HG03196 (cell line): ENCODE measurements around the gene NT5DC1.

Experiments
- ATAC-seq: cut with Tn5 transposase; IDR thresholded peaks from one replicate; pipeline ENCODE4 v1.9.1; 2021; ENCODE audit not compliant: unreplicated experiment

The NT5DC1 gene

GRCh38 chr6:116133453-116133852, 32.8 kb downstream of the NT5DC1 start:
- no peak for ATAC-seq

DNA sequence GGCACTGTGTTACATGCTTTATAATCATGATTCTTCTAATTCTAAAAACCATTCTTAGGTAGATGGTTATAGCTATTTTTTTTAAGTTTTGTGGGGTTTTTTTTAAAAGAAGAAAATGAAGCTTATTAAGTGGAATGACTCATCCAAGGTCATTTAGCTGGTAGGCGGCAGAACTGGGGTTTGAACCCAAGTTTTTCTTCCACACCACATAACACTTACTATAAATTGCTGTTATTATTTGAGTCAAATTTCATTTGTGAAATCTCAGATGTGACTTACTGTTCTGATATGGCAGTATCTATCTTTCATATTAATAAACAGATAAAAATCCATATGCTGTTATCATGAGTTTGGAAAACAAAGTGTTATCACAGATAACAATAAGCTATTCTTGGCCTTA, 35.7 kb downstream of the NT5DC1 start:
- no peak for ATAC-seq

DNA sequence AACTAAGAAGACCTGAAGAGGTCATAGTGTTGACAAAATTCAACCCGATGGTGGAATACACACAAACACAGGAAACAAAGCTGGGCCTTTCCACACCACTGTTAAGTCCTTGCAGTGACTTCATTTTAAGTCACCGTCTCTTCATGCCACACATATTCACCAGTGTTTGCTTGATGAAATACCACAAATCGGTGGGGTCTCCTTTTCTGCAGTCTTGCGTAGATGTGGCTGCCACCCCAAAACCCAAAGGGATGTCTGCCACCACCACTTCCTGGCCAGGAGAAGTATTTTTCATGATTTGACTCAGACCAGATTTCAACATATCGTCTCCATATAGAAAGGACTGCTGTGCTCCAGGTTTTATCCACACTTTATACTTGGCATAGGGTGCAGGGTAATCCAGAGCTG, 36.3 kb downstream of the NT5DC1 start:
- ATAC-seq, result no peak

DNA sequence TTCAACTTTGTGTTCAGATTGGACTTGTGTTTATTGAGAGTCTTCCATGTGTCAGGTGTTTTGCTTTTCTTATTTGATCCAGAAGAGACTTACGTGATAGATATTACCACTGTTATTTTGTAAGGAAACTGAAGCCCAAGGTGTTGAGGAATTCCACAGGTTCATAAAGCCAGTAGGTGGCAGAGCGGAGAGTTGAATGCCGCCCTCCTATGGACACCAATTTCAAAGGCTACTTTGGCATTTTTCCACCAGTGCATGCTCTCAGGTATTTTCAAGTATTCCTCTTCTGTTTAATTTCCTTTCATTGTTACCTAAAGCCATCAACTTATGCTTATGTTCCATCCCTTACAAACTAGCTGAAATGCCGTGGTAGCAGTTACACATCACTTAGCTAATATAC, 39.3 kb downstream of the NT5DC1 start:
- ATAC-seq, result no peak

DNA sequence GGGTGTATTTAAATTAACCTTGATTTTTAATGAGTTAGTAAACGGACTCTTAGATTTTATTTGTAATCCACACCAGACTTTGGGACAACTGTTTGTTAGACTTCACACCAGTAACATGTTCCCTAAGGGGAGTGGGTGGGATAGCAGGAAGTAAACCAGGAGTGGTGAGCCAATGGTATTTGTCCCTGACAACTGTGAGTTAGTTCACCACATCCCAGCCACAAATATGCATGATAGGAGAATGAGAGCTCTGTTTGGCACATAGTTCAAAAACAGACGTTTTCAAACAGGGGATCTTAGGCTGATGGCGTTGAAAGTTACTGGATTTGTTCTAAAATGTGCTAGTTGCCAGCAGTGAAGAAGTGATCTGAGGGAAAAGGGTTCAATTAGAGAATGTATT, 44.0 kb downstream of the NT5DC1 start:
- no peak for ATAC-seq

DNA sequence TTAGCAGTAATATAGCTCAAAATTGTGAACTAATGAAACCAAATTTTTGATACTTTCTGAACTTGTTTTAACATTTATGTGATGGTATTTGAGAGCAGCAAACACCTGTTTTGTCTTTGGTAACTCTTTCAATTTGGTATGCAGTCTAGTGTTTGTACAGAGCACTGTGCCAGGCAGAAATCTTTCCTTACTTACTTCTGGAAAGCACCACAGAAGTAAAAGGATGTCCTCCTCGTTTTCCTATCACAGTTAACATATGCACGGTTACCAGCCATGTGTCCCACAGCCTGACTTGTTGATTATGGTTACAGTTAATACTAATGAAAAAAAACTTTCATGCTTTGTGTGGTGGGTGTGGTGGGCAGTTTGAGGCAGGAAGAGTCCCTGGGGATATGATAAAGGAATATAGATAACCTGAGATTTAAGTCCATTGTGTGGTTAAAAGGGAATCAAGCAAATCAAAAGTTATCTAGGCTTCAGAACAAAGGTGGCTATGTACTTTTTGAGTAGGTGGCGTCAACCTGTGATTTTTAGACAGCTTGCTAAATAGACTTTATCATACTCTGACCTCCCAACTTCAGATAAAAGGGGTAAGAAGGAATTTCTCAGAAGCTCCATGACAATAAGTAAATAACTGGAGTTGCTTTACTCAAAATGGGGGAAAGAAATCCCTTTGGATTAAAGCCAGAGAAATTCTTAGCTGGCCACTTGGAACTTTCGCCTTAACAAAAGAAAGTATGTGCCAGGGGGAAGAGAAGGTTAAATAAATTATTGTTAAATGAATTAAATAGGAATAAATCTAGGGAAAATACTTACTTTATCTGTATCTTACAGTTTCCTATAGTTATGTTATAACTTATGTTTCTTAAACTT, 45.4 kb downstream of the NT5DC1 start:
- ATAC-seq, result no peak

DNA sequence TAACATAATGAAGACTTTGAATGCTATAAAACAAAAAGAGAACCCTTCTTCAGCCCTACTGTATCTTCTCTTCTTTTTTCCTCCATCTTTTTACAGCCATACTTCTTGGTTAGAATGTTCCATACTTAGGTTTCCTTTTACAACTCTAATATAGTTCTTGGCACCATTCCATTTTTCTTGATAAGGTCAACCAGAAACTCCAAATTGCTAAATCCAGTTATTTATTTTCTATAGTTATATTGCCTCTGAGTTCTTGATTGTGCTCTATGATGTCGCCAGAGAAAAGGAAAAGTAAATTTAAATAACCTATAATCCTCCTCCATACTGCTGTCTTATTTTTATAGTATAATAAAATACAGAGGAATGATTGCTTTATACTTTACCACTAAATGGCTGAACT, 52.0 kb downstream of the NT5DC1 start:
- no peak for ATAC-seq

DNA sequence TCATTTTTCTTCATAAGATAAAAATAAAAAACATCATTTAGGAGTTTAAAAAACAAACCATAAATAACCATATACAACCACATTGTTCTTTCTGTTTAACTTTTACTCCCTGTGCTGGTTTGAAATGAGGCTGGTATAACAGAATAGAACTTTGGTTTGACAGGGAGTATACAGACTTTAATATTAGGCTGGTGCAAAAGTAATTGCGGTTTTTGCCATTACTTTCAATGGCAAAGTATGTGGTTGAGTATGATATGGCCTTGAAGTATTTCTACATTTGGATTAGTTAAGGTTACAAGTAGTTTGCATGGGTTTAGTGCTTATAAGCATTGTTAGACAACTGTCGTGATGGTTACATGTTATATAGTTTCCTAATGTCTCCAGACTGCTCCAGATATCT, 54.2 kb downstream of the NT5DC1 start:
- no peak for ATAC-seq

DNA sequence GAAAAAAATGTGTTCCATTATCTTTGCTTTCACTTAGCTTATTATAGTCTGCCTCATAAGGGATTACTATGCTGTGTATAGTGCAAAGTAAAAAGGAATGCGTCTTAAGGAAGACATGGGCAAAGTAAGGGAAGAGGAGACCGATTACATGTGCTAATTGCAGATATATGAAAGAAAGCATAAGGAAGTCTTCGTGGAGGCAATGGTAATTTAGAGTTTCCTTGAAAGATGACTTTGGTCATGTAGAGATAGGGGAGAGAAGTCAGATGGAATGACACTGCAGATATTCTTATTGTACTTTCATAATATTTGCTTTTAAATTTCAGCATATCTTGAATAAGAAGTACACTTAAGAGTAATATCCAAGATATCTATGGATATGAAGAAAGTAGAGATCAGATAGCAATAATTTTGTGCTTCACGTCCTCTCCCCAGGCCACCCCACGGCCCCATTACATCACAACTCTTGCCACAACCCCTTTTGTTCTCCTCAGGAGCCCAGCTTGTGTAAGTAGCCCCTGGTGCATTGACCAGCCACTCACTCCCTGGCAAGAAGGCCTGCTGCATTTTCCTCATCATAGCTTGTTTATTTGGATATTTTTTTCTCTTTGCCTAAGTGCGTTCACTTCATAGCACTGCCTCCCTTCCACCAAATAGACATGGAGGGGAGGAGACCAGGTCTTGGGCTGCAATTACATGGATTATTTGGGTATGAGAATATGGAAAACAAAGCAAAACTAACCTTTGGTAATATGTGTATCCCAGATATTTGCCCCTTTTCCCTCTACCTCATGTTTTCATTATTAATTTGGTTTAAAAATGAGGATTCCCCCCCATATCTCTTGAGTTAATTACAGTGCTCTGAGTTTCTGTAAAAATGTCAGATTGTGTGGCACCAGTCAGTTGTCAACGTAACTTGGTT, 56.0 kb downstream of the NT5DC1 start:
- ATAC-seq, result no peak

DNA sequence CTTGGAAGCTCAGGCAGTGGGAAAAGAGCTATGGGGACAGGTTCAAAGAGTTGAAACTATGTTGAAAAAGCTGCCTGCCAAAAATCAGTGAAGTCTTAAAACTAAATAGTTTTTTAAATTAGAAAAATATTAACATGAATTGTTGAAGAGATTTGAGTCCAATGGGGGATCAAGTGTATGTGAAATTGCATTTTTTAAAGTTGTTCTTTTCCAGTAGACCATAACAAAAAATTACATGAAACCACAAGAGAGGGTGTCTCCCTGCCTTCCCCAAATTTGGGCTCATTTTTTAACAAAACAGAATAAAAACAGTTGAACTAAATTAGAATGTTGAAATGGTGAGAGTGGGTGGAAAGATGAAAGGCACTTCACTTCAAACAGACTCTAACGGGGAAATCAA, 56.7 kb downstream of the NT5DC1 start:
- ATAC-seq, result no peak

GRCh38 chr6:116158641-116159040, 58.0 kb downstream of the NT5DC1 start:
- ATAC-seq, result no peak

DNA sequence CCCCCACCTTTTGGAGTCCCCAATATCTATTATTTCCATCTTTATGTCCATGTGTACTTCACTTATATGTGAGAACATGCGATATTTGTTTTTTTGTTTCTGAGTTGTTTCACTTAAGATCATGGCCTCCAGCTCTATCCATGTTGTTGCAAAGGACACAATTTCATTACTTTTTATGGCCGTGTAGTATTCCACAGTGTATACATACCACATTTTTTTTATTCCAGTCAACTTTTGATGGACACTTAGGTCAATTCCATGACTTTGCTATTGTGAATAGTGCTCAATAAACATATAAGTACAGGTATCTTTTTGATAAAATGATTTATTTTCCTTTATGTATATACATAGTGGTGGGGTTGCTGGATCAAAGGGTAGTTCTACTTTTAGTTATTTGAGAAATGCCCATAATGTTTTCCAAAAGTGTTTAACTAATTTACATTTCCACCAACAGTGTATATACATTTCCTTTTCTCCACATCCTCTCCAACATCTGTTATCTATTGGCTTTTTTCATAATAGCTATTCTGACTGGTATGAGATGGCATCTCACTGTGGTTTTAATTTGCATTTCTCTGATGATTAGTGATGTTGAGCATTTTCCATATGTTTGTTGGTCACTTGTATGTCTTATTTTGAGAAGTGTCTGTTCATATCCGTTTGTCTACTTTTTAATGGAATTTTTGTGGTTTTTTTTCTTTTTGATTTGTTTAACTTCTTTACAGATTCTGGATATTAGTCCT, 59.3 kb downstream of the NT5DC1 start:
- no peak for ATAC-seq

DNA sequence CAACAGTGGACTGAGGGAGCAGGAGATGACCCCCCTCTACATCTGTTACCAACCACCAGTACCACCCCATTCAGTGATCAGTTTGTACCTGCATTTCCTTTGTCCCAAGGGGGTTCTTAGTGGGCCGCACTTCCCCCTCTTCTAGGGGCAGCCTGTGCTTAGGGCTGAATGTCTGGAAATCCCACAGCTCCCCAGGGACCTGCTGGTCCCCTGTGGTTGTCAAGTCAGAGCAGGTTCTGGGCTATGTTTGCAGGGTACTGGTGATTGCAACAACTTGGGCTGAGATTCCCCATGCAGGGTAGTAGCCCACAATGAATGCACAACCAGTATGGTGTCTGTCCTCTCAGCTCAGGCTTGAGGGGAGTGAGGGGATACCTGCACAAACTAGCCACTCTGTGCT, 64.9 kb downstream of the NT5DC1 start:
- peak; percentile 79 for ATAC-seq

DNA sequence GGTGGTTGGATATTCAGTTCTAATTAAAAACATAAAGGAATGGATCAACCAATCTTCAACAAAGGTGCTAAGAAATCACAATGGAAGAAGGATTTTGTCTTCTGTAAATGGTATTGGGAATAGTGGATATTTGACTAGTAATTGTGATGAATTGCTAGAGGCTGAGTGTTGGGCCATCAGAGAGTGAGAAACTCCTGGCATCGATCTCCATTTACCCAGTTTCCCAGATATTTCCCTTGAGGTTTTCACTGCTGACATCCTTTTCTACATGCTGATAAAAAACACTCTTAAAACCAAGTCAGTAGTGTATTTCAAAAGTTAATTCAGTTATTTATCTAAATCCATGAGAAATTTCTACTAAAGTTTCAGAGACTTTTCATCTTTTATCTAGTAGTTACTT, 65.7 kb downstream of the NT5DC1 start:
- ATAC-seq, result no peak

- no peak for ATAC-seq
Measured at GRCh38 chr6:116168148-116168547, 67.5 kb downstream of the NT5DC1 start.

DNA sequence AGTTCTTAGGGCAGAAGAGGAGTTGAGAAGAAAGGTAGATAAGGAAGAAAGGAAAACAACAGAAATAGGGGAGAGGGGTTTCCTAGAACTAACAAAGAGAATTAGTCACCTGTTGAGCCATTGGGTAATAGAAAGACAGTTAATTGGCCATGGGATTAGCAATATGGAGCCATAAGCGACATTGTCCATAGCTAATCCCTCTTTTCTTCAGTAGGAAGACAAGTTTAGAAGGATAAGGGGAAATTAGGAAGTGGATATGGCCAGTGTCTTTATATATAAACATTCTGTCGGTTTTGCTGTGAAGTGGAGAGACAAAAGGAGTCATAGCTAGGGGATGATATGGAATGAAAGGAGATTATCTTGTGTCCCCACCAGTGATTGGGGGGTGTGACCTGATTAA, 69.2 kb downstream of the NT5DC1 start:
- no peak for ATAC-seq

DNA sequence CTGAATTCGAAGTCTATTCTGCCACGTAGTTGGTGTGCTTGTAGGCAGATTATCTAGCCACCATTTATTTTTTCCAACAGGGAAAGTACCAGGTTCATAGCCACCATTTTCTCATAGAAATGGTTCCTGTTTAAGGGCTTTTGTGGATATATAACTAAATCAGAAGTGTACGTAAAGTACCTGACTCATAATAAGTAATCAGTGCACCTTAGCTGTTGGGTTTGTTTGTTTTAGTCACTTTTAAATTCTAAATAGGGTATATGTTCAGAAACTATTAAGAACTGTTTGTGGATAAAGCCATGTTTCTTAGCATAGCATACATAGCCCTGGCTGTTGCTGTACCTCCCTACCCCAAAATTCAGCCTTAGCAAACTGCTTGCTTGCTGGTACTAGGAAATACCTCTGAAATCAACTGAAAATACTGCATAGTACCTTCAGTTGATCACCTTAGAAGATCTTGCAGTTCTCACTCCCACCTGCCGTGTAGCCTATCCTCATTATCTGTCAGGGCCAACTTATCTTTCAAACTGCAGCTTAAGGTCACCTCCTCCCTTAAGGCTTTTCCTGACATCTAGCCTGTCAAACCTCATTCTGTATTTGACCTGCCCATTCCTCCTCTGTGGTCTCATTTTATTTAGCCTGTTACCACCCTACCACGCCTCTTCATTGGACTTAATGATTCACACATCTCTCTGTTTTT, 69.9 kb downstream of the NT5DC1 start:
- ATAC-seq, result no peak

DNA sequence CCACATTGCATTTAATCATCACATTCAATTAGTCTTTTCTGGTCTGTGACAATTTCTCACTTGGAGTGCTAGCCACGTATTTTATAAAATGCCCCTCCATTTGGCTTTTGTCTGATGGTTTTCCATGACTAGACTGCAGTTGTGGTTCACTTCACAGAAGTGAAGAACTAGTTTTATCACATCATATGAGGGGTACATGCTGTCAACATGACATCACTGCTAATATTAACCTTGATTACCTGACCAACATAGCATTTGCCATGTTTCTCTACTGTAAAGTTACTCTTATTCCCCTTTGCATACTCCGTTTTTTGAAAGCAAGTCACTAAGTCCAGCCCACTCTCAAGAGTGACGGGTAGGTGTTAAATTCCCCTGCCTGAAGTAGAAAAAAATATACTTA, 73.3 kb downstream of the NT5DC1 start:
- no peak for ATAC-seq

- no peak for ATAC-seq
Measured at GRCh38 chr6:116175344-116175743, 74.7 kb downstream of the NT5DC1 start.

GRCh38 chr6:116176596-116176995, 75.9 kb downstream of the NT5DC1 start:
- no peak for ATAC-seq

- no peak for ATAC-seq
Measured at GRCh38 chr6:116180375-116180774, 79.7 kb downstream of the NT5DC1 start.
